Ramos (cell line): ENCODE results near the gene ORMDL3.

ENCODE experiments used
- in situ Hi-C: fragments of 300-500 bp; cut with MboI; formaldehyde crosslinking; loops from one replicate; pipeline ENCODE4 v1.14.3; 2022; ENCODE audit warnings: low sequenced_read_pairs; ENCODE audit not compliant: unreplicated experiment

The ORMDL3 gene, protein sequence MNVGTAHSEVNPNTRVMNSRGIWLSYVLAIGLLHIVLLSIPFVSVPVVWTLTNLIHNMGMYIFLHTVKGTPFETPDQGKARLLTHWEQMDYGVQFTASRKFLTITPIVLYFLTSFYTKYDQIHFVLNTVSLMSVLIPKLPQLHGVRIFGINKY

DNA sequence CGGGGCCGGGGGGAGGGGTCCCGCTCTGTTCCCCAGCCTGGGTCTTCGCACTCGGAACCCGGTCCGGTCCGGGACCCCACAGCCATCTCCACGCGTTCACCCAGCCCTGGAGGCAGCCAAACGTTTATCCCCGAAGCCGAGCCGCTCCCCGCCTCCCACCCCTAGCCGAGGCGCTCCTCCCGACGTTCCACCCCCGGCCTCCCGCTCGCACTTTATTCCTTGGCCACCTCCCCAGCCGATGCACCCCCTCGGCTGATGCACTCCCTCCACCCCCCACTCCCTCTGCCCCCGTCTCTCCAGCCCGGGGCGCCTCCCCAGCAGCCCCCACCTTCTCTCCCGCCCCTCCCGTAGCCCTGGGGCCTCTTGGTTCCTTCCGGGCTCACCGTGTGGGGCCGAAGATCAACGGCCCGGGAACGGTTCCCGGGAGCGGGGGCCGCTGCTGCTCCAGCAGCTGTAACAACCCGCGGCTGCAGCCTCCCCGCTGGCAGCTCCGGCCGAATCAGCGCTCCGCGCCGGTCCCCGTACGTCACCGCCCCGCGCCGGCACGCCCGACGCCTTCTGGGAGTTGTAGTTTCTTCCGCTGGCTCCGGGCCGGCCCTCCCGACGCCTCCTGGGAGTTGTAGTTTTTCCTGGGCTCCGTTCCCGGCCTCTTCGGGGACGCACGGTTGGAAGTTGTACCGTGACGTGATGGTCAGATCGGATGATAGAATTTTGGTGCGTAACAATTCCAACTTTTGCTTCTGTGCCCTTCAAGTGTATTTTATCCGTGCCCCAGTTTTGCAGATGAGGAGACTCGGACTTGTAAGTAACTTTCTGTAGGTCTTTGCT, at the start of gene ORMDL3, which contains the start of gene LRRC3C:
Gene ORMDL3, minus strand, starts transcription at position 501 of the 828 bp plus-strand sequence. CDS start 3,398 bp downstream, outside the sequence.
Gene LRRC3C, plus strand, starts transcription at position 632 of the 828 bp plus-strand sequence. CDS start 13,792 bp downstream, outside the sequence.
- in situ Hi-C loops, result no loop called here

DNA sequence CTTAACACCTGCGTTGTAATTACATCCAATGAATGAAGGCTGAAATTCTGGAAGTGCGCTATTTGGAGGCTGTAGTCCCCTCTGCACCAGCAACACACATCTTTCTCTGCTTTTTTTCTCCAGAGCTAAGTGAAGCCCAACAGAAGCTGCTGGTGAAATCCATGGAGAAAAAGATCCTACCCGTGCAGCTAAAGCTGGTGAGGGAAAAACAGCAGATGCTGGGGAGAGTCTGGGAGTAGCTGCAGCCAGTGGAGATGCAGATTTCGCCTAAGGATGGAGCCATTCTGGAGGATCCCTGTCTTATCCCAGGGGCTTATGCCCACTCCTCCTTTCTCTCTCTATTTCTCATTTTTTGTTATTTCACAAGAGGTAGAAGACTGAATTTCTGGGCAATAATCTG, 48.4 kb upstream of the ORMDL3 start:
- in situ Hi-C loops, result no loop called here

- in situ Hi-C loops, result no loop called here
These were observed 47.0 kb upstream of the ORMDL3 start for GRCh38 chr17:39974433-39974832.

- in situ Hi-C loops, result no loop called here
These were observed 46.1 kb upstream of the ORMDL3 start for GRCh38 chr17:39973496-39973895.

DNA sequence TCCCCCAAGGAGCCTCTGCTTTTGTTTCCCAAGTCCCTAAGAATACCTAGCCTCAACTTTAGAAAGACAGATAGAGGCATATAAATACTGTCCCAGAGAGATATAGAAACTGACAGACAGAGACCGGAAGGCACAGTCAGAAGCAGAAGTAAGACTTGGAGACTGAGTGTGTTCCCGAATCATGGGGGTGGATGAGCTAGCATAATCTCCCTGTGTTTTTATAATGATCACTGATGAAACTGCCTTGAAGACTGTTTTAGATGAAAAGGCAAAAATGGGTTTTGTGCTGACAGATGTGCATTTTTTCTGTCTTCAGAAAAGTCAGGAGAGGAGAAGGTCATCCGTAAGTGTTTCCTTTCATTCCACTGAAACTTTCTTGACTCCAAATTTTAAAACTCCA, 44.9 kb upstream of the ORMDL3 start:
- in situ Hi-C loops, result no loop called here

DNA sequence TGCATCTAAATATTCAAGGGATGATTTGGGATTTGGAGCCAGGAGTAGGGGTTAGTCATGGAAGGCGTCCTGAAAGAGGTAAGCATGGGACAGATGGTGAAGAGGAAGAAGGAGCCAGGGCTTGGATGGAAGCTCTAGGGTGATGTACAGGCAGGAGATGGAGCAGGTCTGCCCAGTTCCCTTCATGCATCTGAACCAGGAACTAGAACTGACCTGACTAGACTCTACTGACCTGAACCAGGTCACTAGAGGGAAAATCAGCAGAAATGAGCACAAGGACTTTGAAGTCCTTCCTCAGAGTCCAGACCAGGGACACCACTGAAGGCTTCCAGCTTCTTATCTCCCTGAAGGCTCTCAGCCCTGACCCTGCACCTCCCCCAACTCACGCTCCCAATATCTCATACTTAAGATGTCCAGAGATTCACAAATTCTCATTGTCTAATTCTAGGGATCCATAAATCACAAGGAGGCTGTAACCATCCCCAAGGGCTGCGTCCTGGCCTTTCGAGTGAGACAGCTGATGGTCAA, 43.7 kb upstream of the ORMDL3 start:
- in situ Hi-C loops, result no loop called here

DNA sequence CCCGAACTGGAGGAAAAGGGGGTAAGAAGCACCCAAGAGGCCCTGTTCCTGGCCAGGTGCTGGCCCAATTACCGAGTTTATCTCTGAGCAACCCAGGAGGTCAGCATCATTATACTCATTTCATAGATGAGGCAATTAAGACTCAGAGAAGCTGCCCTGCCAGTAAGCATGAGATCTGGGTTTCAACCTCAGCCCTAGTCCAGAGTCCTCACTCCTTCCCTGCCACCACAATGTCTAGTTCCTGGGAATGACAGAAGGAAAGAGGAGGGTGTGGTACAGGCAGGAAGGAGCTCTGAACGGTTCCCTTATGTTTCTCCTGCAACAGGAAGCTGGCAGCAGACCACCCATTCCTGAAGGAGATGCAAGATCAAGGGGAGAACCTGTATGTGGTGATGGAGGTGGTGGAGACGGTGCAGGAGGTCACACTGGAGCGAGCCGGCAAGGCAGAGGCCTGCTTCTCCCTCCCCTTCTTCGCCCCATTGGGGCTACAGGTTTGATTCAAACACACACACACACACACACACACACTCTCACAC, 42.8 kb upstream of the ORMDL3 start:
- in situ Hi-C loops, result no loop called here

GRCh38 chr17:39969375-39969774, 42.0 kb upstream of the ORMDL3 start:
- in situ Hi-C loops, result no loop called here

DNA sequence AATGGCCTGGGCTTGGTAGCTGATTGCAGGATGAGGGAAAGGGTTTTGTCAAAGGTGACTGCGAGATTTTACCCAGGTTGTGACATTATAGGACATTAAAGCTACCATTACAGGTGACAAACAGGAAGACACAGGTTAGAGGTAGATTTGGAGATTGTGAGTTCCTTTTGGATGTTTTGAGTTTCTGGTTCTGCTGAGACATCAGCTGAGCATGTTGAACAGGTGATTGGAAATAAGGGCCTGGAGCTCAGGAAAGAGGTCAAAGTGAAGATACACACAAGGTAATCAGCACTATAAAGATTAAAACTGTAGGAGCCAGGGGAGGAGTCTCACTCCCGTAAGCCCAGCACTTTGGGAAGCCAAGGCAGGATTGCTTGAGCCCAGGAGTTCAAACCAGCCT, 41.4 kb upstream of the ORMDL3 start:
- in situ Hi-C loops, result no loop called here

GRCh38 chr17:39966771-39967170, 39.4 kb upstream of the ORMDL3 start:
- in situ Hi-C loops, result no loop called here

DNA sequence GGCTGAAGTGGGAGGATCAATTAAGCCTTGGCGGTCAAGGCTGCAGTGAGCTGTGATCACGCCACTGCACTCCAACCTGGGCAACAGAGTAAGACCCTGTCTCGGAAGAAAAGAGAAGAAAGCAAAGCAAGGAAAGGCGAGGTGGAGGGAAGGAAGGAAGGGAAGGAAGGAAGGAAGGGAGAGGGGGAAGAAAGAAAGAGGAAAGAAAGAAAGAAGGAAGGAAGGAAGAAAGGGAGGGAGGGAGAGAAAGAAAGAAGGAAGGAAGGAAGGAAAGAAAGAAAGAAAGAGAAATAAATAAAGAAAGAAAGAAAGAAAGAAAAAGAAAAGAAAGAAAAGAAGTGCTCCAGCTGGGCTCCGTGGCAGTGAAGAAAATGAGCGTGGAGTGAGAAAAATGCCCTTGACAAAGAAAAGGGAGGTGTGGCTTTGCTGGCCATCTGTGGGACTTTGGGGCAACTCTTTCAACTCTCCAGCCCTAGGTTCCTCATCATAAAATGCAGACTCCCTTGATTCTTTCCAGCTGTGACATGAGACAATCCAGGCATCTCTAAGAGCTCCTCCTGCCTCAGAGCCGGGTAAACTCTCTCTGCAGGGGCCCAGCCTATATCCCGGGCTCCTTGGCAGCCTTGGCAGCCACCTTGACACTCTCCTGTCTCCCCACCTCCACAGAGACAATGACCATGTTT, 37.8 kb upstream of the ORMDL3 start:
- in situ Hi-C loops, result no loop called here

DNA sequence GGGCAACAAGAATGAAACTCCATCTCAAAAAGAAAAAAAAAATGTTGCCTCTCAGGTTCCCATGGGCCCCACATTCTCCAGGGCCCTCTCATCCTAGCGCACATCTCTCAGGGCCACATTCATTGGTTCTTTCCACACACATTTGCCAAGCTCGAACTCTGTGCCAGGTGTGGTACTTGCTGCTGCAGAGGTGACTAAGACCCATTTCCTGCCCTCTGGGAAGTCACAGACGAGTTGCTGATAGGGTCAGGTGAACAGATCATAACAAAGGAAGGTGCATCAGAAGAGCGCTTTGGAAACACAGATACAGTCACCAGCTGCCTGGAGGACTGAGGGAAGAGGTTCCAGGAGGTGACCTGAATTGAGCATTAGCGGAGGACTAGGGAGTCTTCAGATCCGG, 36.4 kb upstream of the ORMDL3 start:
- in situ Hi-C loops, result no loop called here

DNA sequence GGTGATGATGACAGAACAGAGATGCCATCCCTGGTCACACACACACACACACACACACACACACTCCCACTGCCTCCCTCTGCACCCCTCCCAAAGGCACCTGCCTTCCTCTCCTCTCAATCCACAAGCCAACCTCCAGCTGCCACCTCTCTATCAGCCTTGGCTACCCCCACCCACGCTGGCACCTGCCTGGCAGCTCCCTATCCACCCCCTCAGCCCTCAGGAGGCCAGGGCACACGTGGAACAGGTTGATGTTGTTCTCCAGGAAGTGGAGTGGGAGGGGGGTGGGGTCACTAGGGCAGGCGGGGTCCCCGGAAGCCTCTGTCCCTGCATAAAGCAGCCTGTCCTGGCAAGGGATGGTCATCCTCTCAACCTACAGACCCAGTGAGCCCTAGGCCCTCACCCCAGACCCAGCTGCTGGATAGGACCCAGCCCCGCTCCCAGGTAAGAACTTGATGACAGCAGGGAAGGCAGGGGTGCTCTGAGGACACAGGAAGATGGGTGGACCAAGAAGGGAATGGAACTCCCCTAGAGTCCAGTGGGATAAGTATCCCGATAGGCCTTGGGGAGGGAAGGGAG, 35.3 kb upstream of the ORMDL3 start, which contains the start of gene GSDMA:
Gene GSDMA, plus strand, starts transcription at position 363 of the 579 bp plus-strand sequence. CDS start 2,684 bp downstream, outside the sequence.
- in situ Hi-C loops, result no loop called here

DNA sequence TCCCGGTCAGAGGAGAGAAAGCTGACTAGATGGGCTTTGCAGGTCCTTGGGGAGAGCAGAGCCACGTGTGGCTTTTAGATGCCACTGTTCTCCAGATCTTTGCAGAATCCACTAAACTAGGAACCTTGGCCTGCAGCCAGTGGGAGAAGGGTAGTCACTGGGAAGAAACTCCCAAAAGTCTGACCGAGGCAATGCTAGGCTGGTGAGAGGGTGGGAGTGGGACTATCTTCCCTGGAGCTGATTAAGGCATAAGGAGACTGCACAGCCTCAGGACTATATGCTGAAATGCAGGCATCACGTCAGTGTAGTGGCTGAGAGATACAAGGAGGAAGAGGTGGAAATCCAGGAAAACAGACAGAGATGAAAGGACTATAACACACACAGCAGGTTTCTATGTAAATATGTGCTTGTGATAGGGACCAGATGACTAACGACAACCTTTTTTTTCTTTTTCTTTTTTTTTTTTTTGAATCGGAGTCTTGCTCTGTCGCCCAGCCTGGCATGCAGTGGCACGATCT, 33.2 kb upstream of the ORMDL3 start:
- in situ Hi-C loops, result no loop called here

- in situ Hi-C loops, result no loop called here
These were observed 28.4 kb upstream of the ORMDL3 start for GRCh38 chr17:39955726-39956225.

GRCh38 chr17:39954876-39955275, 27.5 kb upstream of the ORMDL3 start:
- in situ Hi-C loops, result no loop called here

- in situ Hi-C loops, result no loop called here
These were observed 26.1 kb upstream of the ORMDL3 start for GRCh38 chr17:39953471-39953888.

DNA sequence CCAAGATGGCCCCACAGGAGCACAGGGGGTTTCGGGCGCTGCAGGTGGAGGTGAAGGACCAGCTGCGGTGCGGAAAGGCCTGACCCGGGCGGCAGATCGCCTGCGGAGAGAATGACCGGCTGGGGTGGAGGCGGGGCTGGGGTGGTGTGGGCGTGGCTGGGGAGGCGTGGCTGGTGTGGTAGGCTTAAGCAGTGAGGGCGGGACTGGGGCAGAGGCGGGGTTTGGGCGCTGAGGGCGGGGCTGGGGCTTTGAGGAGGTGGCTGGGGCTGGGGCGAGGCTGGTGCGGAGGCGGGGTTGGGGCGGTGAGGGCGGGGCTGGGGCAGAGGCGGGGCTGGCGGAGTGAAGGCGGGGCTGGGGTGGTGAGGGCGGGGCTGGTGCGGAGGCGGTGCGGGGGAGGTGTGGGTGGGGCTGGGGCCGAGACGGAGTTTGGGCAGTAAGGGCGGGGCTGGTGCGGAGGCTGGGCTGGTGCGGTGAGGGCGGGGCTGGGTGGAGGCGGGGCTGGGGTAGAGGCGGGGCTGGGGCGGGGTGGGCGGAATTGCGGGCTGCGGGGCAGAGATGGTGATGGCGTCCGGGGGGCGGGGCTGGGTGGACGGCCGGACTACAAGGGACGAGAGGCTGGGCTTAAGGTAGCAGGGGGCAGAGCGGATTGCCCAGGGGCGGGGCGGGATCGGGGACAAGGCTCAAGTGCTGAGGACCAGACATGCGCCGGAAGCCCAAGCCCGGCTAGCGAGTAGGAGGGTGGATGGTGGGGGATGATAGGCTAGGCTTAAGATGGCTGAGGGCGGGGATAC, 25.5 kb upstream of the ORMDL3 start:
- in situ Hi-C loops, result no loop called here
